LHCN-M2 (cell line): ENCODE results near the gene LCE1B. TPM values are rescaled to one million over a fixed set of nuclear protein-coding genes. Genes with fewer than 3 reads are reported as not detected.

Experiments
- DNase-seq: peaks from one replicate; pipeline ENCODE4 v3.0.0-alpha.2; 2012; ENCODE audit warnings: low read depth
- total RNA-seq: library from RNA; depleted of rRNA; stranded (reverse); fragments of >200 nt; gene quantifications from 2 replicates; pipeline ENCODE4 v1.2.3, GENCODE V29; 2014; rRNA removed

The LCE1B gene
- total RNA-seq, 1 experiment from 2014 or later = not detected

- no peak for DNase-seq
Measured at GRCh38 chr1:152860129-152860528, 48.4 kb downstream of the LCE1B start.

- DNase-seq = no peak
Measured at GRCh38 chr1:152861374-152861773, 49.6 kb downstream of the LCE1B start.

Other genes with a start within 250 kb of the LCE1B start
- gene LCE3E, start 245.2 kb upstream of the LCE1B start, total RNA-seq = not detected in 2 replicates
- 0.32 and 0.69 TPM in 2 replicates for gene LCE3D, start 231.5 kb upstream of the LCE1B start, total RNA-seq
- not detected in 2 replicates for gene LCE3C, start 211.7 kb upstream of the LCE1B start, total RNA-seq
- gene LCE3B, start 198.2 kb upstream of the LCE1B start, total RNA-seq = not detected in 2 replicates
- gene LCE3A, start 188.9 kb upstream of the LCE1B start, total RNA-seq = not detected in 2 replicates
- gene LCE2D, start 148.6 kb upstream of the LCE1B start, total RNA-seq = not detected in 2 replicates
- gene LCE2C, start 136.7 kb upstream of the LCE1B start, total RNA-seq = not detected in 2 replicates
- gene LCE2B, start 125.8 kb upstream of the LCE1B start, total RNA-seq = not detected in 2 replicates
- not detected in 2 replicates for gene LCE2A, start 113.6 kb upstream of the LCE1B start, total RNA-seq
- not detected in 2 replicates for gene LCE4A, start 103.8 kb upstream of the LCE1B start, total RNA-seq
- gene KPRP, start 53.9 kb upstream of the LCE1B start, total RNA-seq = 0.13 TPM in 1 of 2 replicates, not detected in the other
- gene LCE1F, start 36.8 kb upstream of the LCE1B start, total RNA-seq = not detected in 2 replicates
- not detected in 2 replicates for gene LCE1E, start 25.7 kb upstream of the LCE1B start, total RNA-seq
- gene LCE1D, start 15.2 kb upstream of the LCE1B start, total RNA-seq = not detected in 2 replicates
- gene LCE1C, start 5.3 kb upstream of the LCE1B start, total RNA-seq = not detected in 2 replicates
- gene LCE1A, start 15.5 kb downstream of the LCE1B start, total RNA-seq = not detected in 2 replicates
- not detected in 2 replicates for gene LCE6A, start 30.9 kb downstream of the LCE1B start, total RNA-seq
- not detected in 2 replicates for gene LCE7A, start 48.0 kb downstream of the LCE1B start, total RNA-seq
- not detected in 2 replicates for gene SMCP, start 66.4 kb downstream of the LCE1B start, total RNA-seq
- not detected in 2 replicates for gene IVL, start 96.6 kb downstream of the LCE1B start, total RNA-seq
- gene SPRR5, start 135.2 kb downstream of the LCE1B start, total RNA-seq = not detected in 2 replicates
- gene SPRR4, start 158.7 kb downstream of the LCE1B start, total RNA-seq = not detected in 2 replicates
- gene SPRR1A, start 172.1 kb downstream of the LCE1B start, total RNA-seq = not detected in 2 replicates
- gene SPRR3, start 189.8 kb downstream of the LCE1B start, total RNA-seq = not detected in 2 replicates
- gene SPRR1B, start 219.2 kb downstream of the LCE1B start, total RNA-seq = not detected in 2 replicates
- not detected in 2 replicates for gene SPRR2D, start 229.1 kb downstream of the LCE1B start, total RNA-seq
- not detected in 2 replicates for gene SPRR2A, start 245.5 kb downstream of the LCE1B start, total RNA-seq